SK-N-SH treated with all-trans-retinoic acid at 6 μM for 48 hours (cell line): Measurements from ENCODE around the gene PDIK1L.
A peak's percentile ranks its signal among the peaks of the same experiment; 100 is the strongest.

Source experiments
- ATAC-seq: fragments of 200-7000 bp; cut with Tn5 transposase; 3 replicates; pipeline ENCODE4 v1.9.1; 2020; ENCODE audit warnings: mild to moderate bottlenecking, moderate library complexity
- ARNTL ChIP-seq: fragments of 450-650 bp; formaldehyde crosslinking; IDR thresholded peaks from 2 replicates; pipeline ENCODE4 v1.5.0; 2020; ENCODE audit warnings: low read depth, mild to moderate bottlenecking, moderate library complexity, borderline replicate concordance
- BACH2 ChIP-seq: fragments of 250-450 bp; sonication (Bioruptor Pico); IDR thresholded peaks from 2 replicates; pipeline ENCODE4 v1.9.0; 2021; ENCODE audit warnings: mild to moderate bottlenecking, borderline replicate concordance
- CREB5 ChIP-seq: fragments of 250-450 bp; sonication (Bioruptor Pico); IDR thresholded peaks from 2 replicates; pipeline ENCODE4 v1.5.1; 2020; ENCODE audit warnings: low read depth, mild to moderate bottlenecking, moderate library complexity
- CSDC2 ChIP-seq: fragments of 250-450 bp; sonication (Bioruptor Pico); IDR thresholded peaks from 2 replicates; pipeline ENCODE4 v1.5.0; 2020; ENCODE audit warnings: mild to moderate bottlenecking, moderate library complexity
- CSRNP3 ChIP-seq: fragments of 250-450 bp; sonication (Bioruptor Pico); IDR thresholded peaks from 2 replicates; pipeline ENCODE4 v1.5.1; 2021; ENCODE audit warnings: mild to moderate bottlenecking, moderate library complexity
- ESRRG ChIP-seq: fragments of 250-450 bp; sonication (Bioruptor Pico); IDR thresholded peaks from 2 replicates; pipeline ENCODE4 v1.6.1; 2021; ENCODE audit warnings: mild to moderate bottlenecking
- GLIS3 ChIP-seq: fragments of 250-450 bp; sonication (Bioruptor Pico); IDR thresholded peaks from 2 replicates; pipeline ENCODE4 v1.5.0; 2020; ENCODE audit warnings: mild to moderate bottlenecking, moderate library complexity
- ISL1 ChIP-seq: fragments of 250-450 bp; sonication (Bioruptor Pico); IDR thresholded peaks from 2 replicates; pipeline ENCODE4 v2.1.2; 2022; ENCODE audit warnings: mild to moderate bottlenecking, moderate library complexity
- OSR1 ChIP-seq: fragments of 250-450 bp; sonication (Bioruptor Pico); IDR thresholded peaks from 2 replicates; pipeline ENCODE4 v1.8.0; 2022; ENCODE audit warnings: moderate library complexity, mild to moderate bottlenecking, inconsistent platforms
- POU6F1 ChIP-seq: fragments of 250-450 bp; sonication (Bioruptor Pico); IDR thresholded peaks from 2 replicates; pipeline ENCODE4 v1.8.0; 2021; ENCODE audit warnings: low read depth, mild to moderate bottlenecking, moderate library complexity, borderline replicate concordance
- PPARA ChIP-seq: fragments of 250-450 bp; sonication (Bioruptor Pico); IDR thresholded peaks from 2 replicates; pipeline ENCODE4 v1.5.0; 2020; ENCODE audit warnings: mild to moderate bottlenecking, borderline replicate concordance
- RARB ChIP-seq: fragments of 250-450 bp; sonication (Bioruptor Pico); IDR thresholded peaks from 2 replicates; pipeline ENCODE4 v1.8.0; 2021; ENCODE audit warnings: mild to moderate bottlenecking, moderate library complexity
- SNAI2 ChIP-seq: fragments of 250-450 bp; sonication (Bioruptor Pico); IDR thresholded peaks from 2 replicates; pipeline ENCODE4 v1.5.0; 2020; ENCODE audit warnings: mild to moderate bottlenecking, moderate library complexity
- TOX ChIP-seq: fragments of 250-450 bp; sonication (Bioruptor Pico); IDR thresholded peaks from 2 replicates; pipeline ENCODE4 v1.8.0; 2021; ENCODE audit warnings: mild to moderate bottlenecking, moderate library complexity, borderline replicate concordance
- ZC3H10 ChIP-seq: fragments of 250-450 bp; sonication (Bioruptor Pico); IDR thresholded peaks from 2 replicates; pipeline ENCODE4 v1.5.1; 2021; ENCODE audit warnings: mild to moderate bottlenecking, moderate library complexity
- ZFP3 ChIP-seq: fragments of 250-450 bp; sonication (Bioruptor Pico); IDR thresholded peaks from 2 replicates; pipeline ENCODE4 v1.5.0; 2020; ENCODE audit warnings: mild to moderate bottlenecking, moderate library complexity
- ZFP30 ChIP-seq: fragments of 450-650 bp; formaldehyde crosslinking; IDR thresholded peaks from 2 replicates; pipeline ENCODE4 v1.5.0; 2022; ENCODE audit warnings: mild to moderate bottlenecking, moderate library complexity
- ZNF565 ChIP-seq: fragments of 450-650 bp; formaldehyde crosslinking; conservative IDR thresholded peaks from 2 replicates; pipeline ENCODE4 v1.5.0; 2020; ENCODE audit warnings: low read depth, mild to moderate bottlenecking, moderate library complexity
- ZNF70 ChIP-seq: fragments of 450-650 bp; formaldehyde crosslinking; IDR thresholded peaks from 2 replicates; pipeline ENCODE4 v1.5.0; 2020; ENCODE audit warnings: mild to moderate bottlenecking, moderate library complexity
- TF ChIP-seq, protein P1 (sequence below): fragments of 250-450 bp; sonication (Bioruptor Pico); IDR thresholded peaks from 2 replicates; pipeline ENCODE4 v1.5.0; 2020; ENCODE audit warnings: mild to moderate bottlenecking, moderate library complexity

Gene PDIK1L

GRCh38 chr1:26169198-26169554 lies 57.6 kb downstream of the PDIK1L start (continued):
- no peak for TF ChIP-seq CSRNP3 (CRISPR knock-in tag)
- TF ChIP-seq SNAI2 (CRISPR knock-in tag): no peak

DNA sequence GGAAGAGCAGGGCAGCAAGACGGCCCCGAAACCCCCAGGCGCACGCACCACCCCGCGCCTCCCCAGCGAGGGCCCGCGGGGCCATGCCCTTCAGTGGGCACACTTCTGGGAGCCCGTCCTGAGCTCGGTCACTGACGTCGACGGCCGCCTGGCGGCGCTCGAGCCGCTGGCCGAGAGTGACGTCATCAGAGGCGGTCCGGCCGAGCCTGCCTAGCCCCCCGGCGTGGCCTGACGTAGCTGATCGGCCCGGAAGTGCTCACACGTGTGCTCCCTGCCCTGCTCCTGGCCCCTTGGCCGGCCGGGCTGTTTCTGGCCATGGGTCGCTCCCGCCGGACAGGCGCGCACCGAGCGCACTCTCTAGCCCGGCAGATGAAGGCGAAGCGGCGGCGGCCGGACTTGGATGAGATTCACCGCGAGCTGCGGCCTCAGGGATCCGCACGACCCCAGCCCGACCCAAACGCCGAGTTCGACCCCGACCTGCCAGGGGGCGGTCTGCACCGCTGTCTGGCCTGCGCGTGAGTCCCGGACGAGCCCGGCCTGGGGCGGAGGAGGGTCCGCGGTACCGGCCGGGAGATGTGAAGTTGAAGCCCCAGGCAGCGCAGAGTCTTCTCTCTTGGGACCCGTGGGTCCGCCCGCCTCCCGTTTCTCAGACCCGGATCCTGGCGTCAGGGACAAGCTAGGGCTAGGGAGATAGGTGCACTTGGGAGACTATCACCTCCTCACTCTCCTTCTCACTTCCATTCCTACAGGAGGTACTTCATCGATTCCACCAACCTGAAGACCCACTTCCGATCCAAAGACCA lies 58.2 kb downstream of the PDIK1L start, which contains the start of gene ZNF593:
Gene ZNF593, plus strand, starts transcription at position 240 of the 803 bp plus-strand sequence. Its CDS starts 76 bp downstream, at position 316.
- peak; percentile 95 for ATAC-seq
- TF ChIP-seq CREB5 (CRISPR knock-in tag) (no peak), ZC3H10 (CRISPR knock-in tag) (no peak), TOX (CRISPR knock-in tag) (no peak), PPARA (CRISPR knock-in tag) (peak; percentile 92; the same call in 1 of the 2 replicates), ISL1 (CRISPR knock-in tag) (no peak), ZNF70 (0 out of 2 replicates have a peak, but pooled peaks have one; percentile 19), POU6F1 (no peak), ZFP3 (CRISPR knock-in tag) (peak; percentile 76; the same call in 1 of the 2 replicates), ESRRG (CRISPR knock-in tag) (no peak), CSRNP3 (CRISPR knock-in tag) (no peak), ARNTL (CRISPR knock-in tag) (no peak), ZNF565 (CRISPR knock-in tag) (peak; percentile 93; the same call in 1 of the 2 replicates), SNAI2 (CRISPR knock-in tag) (peak; percentile 58; the same call in 1 of the 2 replicates), OSR1 (CRISPR knock-in tag) (no peak), ZFP30 (peak; percentile 54), BACH2 (CRISPR knock-in tag) (0 out of 2 replicates have a peak, but pooled peaks have one; percentile 31), GLIS3 (CRISPR knock-in tag) (no peak)
- TF ChIP-seq, protein P1, sequence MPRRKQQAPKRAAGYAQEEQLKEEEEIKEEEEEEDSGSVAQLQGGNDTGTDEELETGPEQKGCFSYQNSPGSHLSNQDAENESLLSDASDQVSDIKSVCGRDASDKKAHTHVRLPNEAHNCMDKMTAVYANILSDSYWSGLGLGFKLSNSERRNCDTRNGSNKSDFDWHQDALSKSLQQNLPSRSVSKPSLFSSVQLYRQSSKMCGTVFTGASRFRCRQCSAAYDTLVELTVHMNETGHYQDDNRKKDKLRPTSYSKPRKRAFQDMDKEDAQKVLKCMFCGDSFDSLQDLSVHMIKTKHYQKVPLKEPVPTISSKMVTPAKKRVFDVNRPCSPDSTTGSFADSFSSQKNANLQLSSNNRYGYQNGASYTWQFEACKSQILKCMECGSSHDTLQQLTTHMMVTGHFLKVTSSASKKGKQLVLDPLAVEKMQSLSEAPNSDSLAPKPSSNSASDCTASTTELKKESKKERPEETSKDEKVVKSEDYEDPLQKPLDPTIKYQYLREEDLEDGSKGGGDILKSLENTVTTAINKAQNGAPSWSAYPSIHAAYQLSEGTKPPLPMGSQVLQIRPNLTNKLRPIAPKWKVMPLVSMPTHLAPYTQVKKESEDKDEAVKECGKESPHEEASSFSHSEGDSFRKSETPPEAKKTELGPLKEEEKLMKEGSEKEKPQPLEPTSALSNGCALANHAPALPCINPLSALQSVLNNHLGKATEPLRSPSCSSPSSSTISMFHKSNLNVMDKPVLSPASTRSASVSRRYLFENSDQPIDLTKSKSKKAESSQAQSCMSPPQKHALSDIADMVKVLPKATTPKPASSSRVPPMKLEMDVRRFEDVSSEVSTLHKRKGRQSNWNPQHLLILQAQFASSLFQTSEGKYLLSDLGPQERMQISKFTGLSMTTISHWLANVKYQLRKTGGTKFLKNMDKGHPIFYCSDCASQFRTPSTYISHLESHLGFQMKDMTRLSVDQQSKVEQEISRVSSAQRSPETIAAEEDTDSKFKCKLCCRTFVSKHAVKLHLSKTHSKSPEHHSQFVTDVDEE (CRISPR knock-in tag): 0 out of 2 replicates have a peak, but pooled peaks have one; percentile 55

DNA sequence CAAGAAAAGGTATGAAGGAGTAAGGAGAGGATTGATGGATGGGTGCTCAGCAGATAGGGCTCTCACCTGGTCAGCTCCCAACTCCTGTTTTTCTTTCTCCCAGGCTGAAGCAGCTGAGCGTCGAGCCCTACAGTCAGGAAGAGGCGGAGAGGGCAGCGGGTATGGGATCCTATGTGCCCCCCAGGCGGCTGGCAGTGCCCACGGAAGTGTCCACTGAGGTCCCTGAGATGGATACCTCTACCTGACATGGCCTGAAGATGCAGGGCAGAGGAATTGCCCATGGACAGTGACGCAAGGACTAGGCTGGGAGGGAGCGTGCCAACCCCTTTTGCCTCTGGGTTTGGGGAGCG lies 58.8 kb downstream of the PDIK1L start:
- no peak for ATAC-seq
- TF ChIP-seq PPARA (CRISPR knock-in tag) (no peak), POU6F1 (no peak), CSDC2 (CRISPR knock-in tag) (no peak), ESRRG (CRISPR knock-in tag) (no peak), OSR1 (CRISPR knock-in tag) (no peak), CSRNP3 (CRISPR knock-in tag) (no peak), RARB (CRISPR knock-in tag) (no peak), GLIS3 (CRISPR knock-in tag) (no peak), BACH2 (CRISPR knock-in tag) (no peak)
